Measurements from ENCODE around the gene RAB12. TPM values are rescaled to one million over a fixed set of nuclear protein-coding genes. Genes with fewer than 3 reads are reported as not detected.

RAB12 gene
- total and polyA plus RNA-seq, 2 of the 13 experiments (the other 11 are each of a cell fraction or from before 2014, with no cell fraction given): 9.5 to 25.3 TPM

DNA sequence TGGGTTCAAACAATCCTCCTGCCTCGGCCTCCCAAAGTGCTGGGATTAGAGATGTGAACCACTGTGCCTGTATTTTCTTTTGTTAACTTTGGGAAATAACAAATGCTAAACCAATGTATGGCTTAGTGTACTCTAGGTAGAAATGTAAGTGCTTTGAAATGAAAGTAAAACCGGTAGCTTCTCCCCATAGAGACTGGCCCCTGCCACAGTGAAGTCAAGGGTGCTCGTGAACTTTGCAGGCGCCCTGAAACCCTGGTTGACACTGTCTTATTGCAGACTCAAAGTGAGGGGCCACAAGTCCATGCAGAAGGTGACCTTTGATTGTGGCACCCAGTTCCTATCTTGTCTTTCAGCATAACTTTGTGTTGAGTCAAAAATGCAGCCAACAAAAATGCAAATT is 72.0 kb downstream of the RAB12 start (continued):
- TF ChIP-seq TFDP1 (CRISPR knock-in tag; IDR thresholded peaks at IDR 0.05; ENCODE audit: borderline replicate concordance) (no peak), XBP1 (CRISPR knock-in tag; IDR thresholded peaks at IDR 0.05) (no peak), MIXL1 (CRISPR knock-in tag; IDR thresholded peaks at IDR 0.05) (no peak), ZNF546 (CRISPR knock-in tag; conservative IDR thresholded peaks at IDR 0.05) (no peak)

DNA sequence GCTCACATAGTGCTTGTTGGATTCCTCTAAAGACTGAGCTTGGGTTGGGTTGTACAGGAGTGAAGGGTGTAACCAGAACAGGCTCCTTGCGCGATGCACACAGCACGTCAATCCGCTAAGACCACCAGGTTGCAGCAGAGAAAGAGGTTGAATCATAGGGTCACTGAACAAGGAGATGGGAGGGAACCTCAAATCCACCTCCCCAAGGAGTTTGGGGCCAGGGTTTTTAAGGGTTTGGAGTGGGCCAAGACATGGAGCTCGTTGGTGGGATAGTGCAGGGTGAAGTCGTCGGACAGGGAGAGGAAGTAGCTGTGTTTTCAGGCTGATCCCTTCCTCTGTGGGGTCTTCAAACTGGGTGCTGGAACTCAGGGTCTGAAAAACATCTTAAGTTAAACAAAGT is 75.3 kb downstream of the RAB12 start:
- H4K20me1 ChIP-seq (ENCODE audit: insufficient read depth, low read length): no peaks in the 10 kb centered on the region
- no peak overlapping the region for H3K9ac ChIP-seq (ENCODE audit: insufficient read depth, low read depth, low read length)
- no peaks in the 10 kb centered on the region for H3K4me1 ChIP-seq (ENCODE audit: insufficient read depth, low read length)
- no peak for ATAC-seq
- no TSS peak for BruUV-seq (replicated peaks)
- H3K4me2 ChIP-seq (ENCODE audit: low read depth, low read length): no peak overlapping the region
- ChIA-PET CTCF (ENCODE audit: low intra/inter-chr PET ratio, low total read pairs) (no interaction called here), POLR2A (no interaction called here)
- TF ChIP-seq ZNF605 (CRISPR knock-in tag; IDR thresholded peaks at IDR 0.05): no peak
- no peak for TF ChIP-seq TP53 (CRISPR knock-in tag; conservative IDR thresholded peaks at IDR 0.05)
- no peak for TF ChIP-seq NCOA2 (CRISPR knock-in tag; IDR thresholded peaks at IDR 0.05)
- TF ChIP-seq ZBTB46 (CRISPR knock-in tag; IDR thresholded peaks at IDR 0.05; ENCODE audit: borderline replicate concordance): no peak
- no peak for TF ChIP-seq ZNF431 (CRISPR knock-in tag; IDR thresholded peaks at IDR 0.05; ENCODE audit: borderline replicate concordance, low read depth)
- TF ChIP-seq MIER3 (CRISPR knock-in tag; IDR thresholded peaks at IDR 0.05; ENCODE audit: borderline replicate concordance): no peak
- TF ChIP-seq ZNF720 (CRISPR knock-in tag; IDR thresholded peaks at IDR 0.05): no peak
- TF ChIP-seq ZNF20 (CRISPR knock-in tag; IDR thresholded peaks at IDR 0.05): no peak
- no peaks in the 10 kb centered on the region for H3K79me2 ChIP-seq (ENCODE audit: insufficient read depth, low read length)
- no peak for DNase-seq (ENCODE audit: low spot score)
- intact Hi-C loops (cut with micrococcal nuclease; ENCODE audit: unreplicated experiment): no loop called here
- peaks cover 0 to 12% of the 10 kb centered on the region in 2 experiments; a peak in 3 of 5 replicates for H3K27me3 ChIP-seq (ENCODE audit: control insufficient read depth in 1 of 2, insufficient read depth in 2 of 2, low read length in 2 of 2)
- H3K4me3 ChIP-seq (replicated peaks in 1 of 3; ENCODE audit: insufficient read depth in 1 of 3, low read depth in 2 of 3, low read length in 3 of 3): no peak overlapping the region
- no peak overlapping the region for H3K27ac ChIP-seq (ENCODE audit: extremely low read length, insufficient read depth, low read length)
- no peak for FAIRE-seq
- in situ Hi-C loops (cut with HindIII; ENCODE audit: extremely low pct_ligation_motif_present, low pct_unique_long_range_greater_than_20kb): no loop called here
- no peaks in the 10 kb centered on the region for H3K9me3 ChIP-seq (ENCODE audit: low read length)
- no peaks in the 10 kb centered on the region for H3K36me3 ChIP-seq (replicated peaks in 1 of 2; ENCODE audit: control insufficient read depth in 1 of 2, insufficient read depth in 2 of 2, low read length in 2 of 2)
- no peak overlapping the region for H2AFZ ChIP-seq (ENCODE audit: low read length)
- 73% methylated on average over 7 of the region's 7 CpGs for WGBS (ENCODE audit: low lambda C conversion rate)

Data from HepG2 (cell line).